Vagina (tissue), 2 donors: ENCODE data around the gene C11orf98. TPM values are rescaled to one million over a fixed set of nuclear protein-coding genes. Genes with fewer than 3 reads are reported as not detected.
"Not testable (repeated sequence)": the region's sequence is repeated elsewhere in the genome, so short reads cannot be mapped to it uniquely, and the experiment has no call there.

ENCODE experiments used
- DNase-seq, 2 donors: peaks; one replicate each; pipeline ENCODE4 v3.0.0-alpha.2; 2017; ENCODE audit errors: extremely low spot score in 2 of 2
- H3K27ac ChIP-seq: fragments of 200-600 bp; sonication (generic); one replicate; pipeline ENCODE4 v1.5.1; 2019
- H3K27me3 ChIP-seq: fragments of 200-600 bp; sonication (generic); one replicate; pipeline ENCODE4 v1.5.1; 2019
- H3K36me3 ChIP-seq, 2 donors: fragments of 200-600 bp; sonication (generic); one replicate each; pipeline ENCODE4 v1.5.1; 2017 to 2019
- H3K4me1 ChIP-seq: fragments of 200-600 bp; sonication (generic); one replicate; pipeline ENCODE4 v1.5.1; 2019
- H3K4me3 ChIP-seq, 2 donors: fragments of 200-600 bp; sonication (generic); 1 replicate in 1 of 2; 2 replicates in 1 of 2; pipeline ENCODE4 v1.5.1; 2016 to 2019
- H3K9me3 ChIP-seq: fragments of 200-600 bp; sonication (generic); one replicate; pipeline ENCODE4 v1.5.1; 2019
- CTCF ChIP-seq, 3 experiments: fragments of 450-650 bp in 2 of 3; fragments of 200-600 bp in 1 of 3; sonication (generic) in 1 of 3; IDR thresholded peaks; one replicate each; pipeline ENCODE4 v1.5.1; 2017 to 2019; ENCODE audit warnings: antibody characterized with exemption in 3 of 3, mild to moderate bottlenecking in 2 of 3, moderate library complexity in 2 of 3
- POLR2A ChIP-seq, 2 donors: fragments of 450-650 bp; IDR thresholded peaks; one replicate each; pipeline ENCODE4 v1.6.1; 2017; ENCODE audit warnings: antibody characterized with exemption in 2 of 2, mild to moderate bottlenecking in 2 of 2, moderate library complexity in 2 of 2
- POLR2AphosphoS5 ChIP-seq, 2 donors: sonication (generic); formaldehyde crosslinking; IDR thresholded peaks; one replicate each; pipeline ENCODE4 v1.9.0; 2017; ENCODE audit warnings: antibody characterized with exemption in 2 of 2, mild to moderate bottlenecking in 2 of 2, low read depth in 1 of 2; ENCODE audit not compliant: insufficient read depth in 1 of 2
- intact Hi-C: fragments of 100-400 bp; cut with DNase I; formaldehyde crosslinking; loops from one replicate; pipeline ENCODE4 v1.15.1; 2023
- total RNA-seq: library from RNA; depleted of rRNA; stranded (reverse); fragments of >200 nt; gene quantifications from one replicate; pipeline ENCODE4 v1.2.3, GENCODE V29; 2016

C11orf98 gene
- total RNA-seq, 1 donor from 2014 or later: 44.2 TPM

GRCh38 chr11:62705880-62706849 lies 41.2 kb upstream of the C11orf98 start:
- TF ChIP-seq POLR2AphosphoS5 (IDR thresholded peaks at IDR 0.05; ENCODE audit: insufficient read depth in 1 of 2, low read depth in 1 of 2) (peak; percentile 76 to 87), POLR2A (IDR thresholded peaks at IDR 0.05) (peak in 1 of 2 donors; percentile 25), CTCF (IDR thresholded peaks at IDR 0.05) (no peak)
- peak overlapping the region; percentile 85 for H3K27ac ChIP-seq
- no peaks in the 10 kb centered on the region for H3K9me3 ChIP-seq
- H3K4me3 ChIP-seq: peak overlapping the region; percentile 55 to 62
- DNase-seq: peak in 1 of 2 donors; percentile 90
- no peaks in the 10 kb centered on the region for H3K27me3 ChIP-seq
- H3K36me3 ChIP-seq: peaks cover 0 to 2% of the 10 kb centered on the region in 2 donors
- H3K4me1 ChIP-seq: peaks cover 45% of the 10 kb centered on the region
- intact Hi-C loops: loop anchor here (10.0 kb wide), 1 partner anchor 311 kb away; no protein-coding TSS in a partner anchor

- intact Hi-C loops: loop anchor here (10.0 kb wide), 1 partner anchor 311 kb away; no protein-coding TSS in a partner anchor
- no peaks in the 10 kb centered on the region for H3K9me3 ChIP-seq
- peak overlapping the region; percentile 55 to 62 for H3K4me3 ChIP-seq
Measured at GRCh38 chr11:62705413-62705812, 40.4 kb upstream of the C11orf98 start.

DNA sequence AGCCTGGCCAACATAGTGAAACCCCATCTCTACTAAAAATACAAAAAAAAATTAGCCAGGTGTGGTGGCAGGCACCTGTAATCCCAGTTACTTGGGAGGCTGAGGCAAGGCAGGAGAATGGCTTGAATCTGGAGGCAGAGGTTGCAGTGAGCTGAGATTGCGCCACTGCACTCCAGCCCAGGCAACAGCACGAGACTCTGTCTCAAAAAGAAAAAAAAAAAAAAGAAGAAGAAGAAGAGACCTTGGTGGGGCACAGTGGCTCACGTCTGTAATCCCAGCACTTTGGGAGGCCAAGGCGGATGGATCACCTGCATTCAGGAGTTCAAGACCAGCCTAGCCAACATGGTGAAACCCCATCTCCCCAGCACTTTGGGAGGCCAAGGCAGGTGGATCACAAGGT lies 38.9 kb upstream of the C11orf98 start:
- H3K36me3 ChIP-seq, H3K27me3 ChIP-seq, DNase-seq, H3K27ac ChIP-seq, H3K4me3 ChIP-seq, H3K9me3 ChIP-seq: not testable (repeated sequence)
- peaks cover 33% of the 10 kb centered on the region for H3K4me1 ChIP-seq
- intact Hi-C loops: loop anchor here (10.0 kb wide), 1 partner anchor 309 kb away; no protein-coding TSS in a partner anchor

More at GRCh38 chr11:62705413-62705812, 40.4 kb upstream of the C11orf98 start:
- Histone ChIP-seq H3K36me3 (no peaks in the 10 kb centered on the region), H3K27me3 (no peaks in the 10 kb centered on the region), H3K4me1 (peaks cover 42% of the 10 kb centered on the region), H3K27ac (peak overlapping the region; percentile 85)
- no peak for TF ChIP-seq CTCF (IDR thresholded peaks at IDR 0.05)
- no peak for DNase-seq

DNA sequence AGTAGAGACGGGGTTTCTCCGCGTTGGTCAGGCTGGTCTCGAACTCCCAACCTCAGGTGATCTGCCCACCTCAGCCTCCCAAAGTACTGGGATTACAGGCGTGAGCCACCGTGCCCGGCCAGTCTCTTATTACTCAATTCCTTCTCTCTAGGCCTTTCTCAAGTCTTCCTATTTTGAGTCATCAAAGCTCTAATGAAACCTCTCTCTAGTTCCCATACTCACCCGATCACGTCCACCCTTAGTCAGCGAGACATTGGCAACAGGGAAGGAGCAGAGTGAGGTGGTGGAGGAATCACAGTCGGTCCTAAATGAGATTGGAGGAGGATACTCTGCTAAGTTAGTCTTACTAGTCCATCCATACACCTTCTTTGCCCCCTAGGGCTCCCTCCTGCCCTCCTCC lies 37.2 kb upstream of the C11orf98 start:
- H3K36me3 ChIP-seq: no peaks in the 10 kb centered on the region
- no peaks in the 10 kb centered on the region for H3K9me3 ChIP-seq
- TF ChIP-seq POLR2AphosphoS5 (IDR thresholded peaks at IDR 0.05; ENCODE audit: insufficient read depth in 1 of 2, low read depth in 1 of 2): no peak
- no peak for TF ChIP-seq CTCF (IDR thresholded peaks at IDR 0.05)
- TF ChIP-seq POLR2A (IDR thresholded peaks at IDR 0.05): no peak
- no peak overlapping the region for H3K4me3 ChIP-seq
- H3K27me3 ChIP-seq: no peaks in the 10 kb centered on the region
- intact Hi-C loops: loop anchor here (10.0 kb wide), 1 partner anchor 307 kb away; no protein-coding TSS in a partner anchor
- DNase-seq: no peak
- peaks cover 22% of the 10 kb centered on the region for H3K4me1 ChIP-seq
- H3K27ac ChIP-seq: no peak overlapping the region

DNA sequence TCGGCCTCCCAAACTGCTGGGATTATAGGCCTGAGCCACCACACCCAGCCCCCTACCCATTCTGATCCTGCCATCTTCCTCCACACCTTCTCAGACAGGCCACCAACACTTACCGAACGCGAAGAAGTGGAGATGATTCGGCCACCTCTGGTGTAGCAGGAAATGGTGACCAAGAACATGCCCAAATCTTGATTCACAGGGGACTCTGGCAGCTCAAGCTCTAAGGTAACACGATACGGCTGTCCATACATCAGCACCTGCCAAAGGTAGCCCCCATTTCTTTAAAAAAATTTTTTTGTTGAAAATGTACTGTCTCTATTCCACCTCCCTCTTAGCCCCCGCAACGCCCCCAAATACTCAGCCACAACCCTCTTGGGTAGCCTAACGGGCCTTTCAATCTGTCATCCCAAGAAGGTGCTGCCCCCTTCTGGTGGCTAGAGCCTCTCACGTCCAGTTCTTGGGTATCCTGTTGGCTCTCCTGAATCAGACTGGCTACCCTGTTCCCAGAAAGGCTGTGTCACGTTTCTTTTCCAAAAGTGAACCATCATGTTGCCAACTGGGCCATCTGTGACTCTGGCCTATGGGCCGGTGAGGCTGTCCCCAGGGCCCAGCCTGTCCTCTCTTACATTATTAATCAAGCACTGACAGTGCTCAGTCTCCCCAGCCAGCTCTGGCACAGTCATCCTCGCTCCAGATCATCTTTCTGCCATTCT lies 29.6 kb upstream of the C11orf98 start:
- no peak for DNase-seq
- Histone ChIP-seq H3K4me3 (no peak overlapping the region), H3K4me1 (peaks cover 12% of the 10 kb centered on the region), H3K27me3 (no peaks in the 10 kb centered on the region), H3K27ac (no peak overlapping the region), H3K9me3 (no peaks in the 10 kb centered on the region), H3K36me3 (peaks cover 0 to 15% of the 10 kb centered on the region in 2 donors)
- TF ChIP-seq CTCF (IDR thresholded peaks at IDR 0.05): peak; percentile 69 to 82 (median 76)
- peak in 1 of 2 donors; percentile 11 for TF ChIP-seq POLR2AphosphoS5 (IDR thresholded peaks at IDR 0.05; ENCODE audit: insufficient read depth in 1 of 2, low read depth in 1 of 2)
- no peak for TF ChIP-seq POLR2A (IDR thresholded peaks at IDR 0.05)
- intact Hi-C loops: no loop called here

DNA sequence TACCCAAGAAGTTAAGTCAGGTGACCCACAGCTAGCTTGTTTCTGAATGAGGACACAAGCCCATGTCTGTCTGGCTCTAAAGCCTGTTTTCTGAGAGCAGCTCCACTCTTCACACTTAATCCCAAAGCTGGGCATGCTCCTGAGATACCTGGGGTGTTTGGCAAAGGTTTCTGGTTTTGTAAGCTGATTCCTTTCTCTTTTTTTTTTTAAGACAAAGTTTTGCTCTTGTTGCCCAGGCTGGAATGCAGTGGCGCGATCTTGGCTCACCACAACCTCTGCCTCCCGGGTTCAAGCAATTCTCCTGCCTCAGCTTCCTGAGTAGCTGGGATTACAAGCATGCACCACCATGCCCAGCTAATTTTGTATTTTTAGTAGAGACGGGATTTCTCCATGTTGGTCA lies 28.6 kb upstream of the C11orf98 start:
- H3K4me1 ChIP-seq: peaks cover 18% of the 10 kb centered on the region
- intact Hi-C loops, H3K27me3 ChIP-seq, DNase-seq, H3K9me3 ChIP-seq, H3K4me3 ChIP-seq, H3K27ac ChIP-seq: not testable (repeated sequence)
- H3K36me3 ChIP-seq: peaks cover 0 to 15% of the 10 kb centered on the region in 2 donors
